Fibroblast of skin of scalp (primary cell): ENCODE results near the gene SPHK2.

Experiments
- DNase-seq: peaks from one replicate; pipeline ENCODE4 v3.0.0-alpha.2; 2013

SPHK2 gene

DNA sequence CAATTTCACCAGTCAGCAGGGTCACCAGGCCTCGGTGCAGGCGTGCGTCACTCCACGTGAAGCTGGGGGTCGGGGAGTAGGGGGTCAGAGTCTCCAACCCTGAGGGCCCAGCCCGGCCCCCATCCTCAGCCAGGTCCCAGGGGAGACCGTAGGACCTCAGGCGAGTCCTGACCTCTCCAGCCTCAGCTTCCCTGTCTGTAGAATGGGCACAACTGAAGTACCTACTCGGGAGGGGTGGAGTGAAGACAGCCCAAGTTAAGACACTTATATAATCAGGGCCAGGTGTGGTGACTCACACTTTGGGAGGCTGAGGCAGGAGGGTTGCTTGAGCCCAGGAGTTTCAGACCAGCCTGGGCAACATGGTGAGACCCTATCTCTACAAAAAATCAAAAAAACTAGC is 15.5 kb upstream of the SPHK2 start:
- no peak for DNase-seq

- DNase-seq: no peak
Measured at GRCh38 chr19:48606463-48607358, 12.6 kb upstream of the SPHK2 start, which contains the start of gene SPACA4. Gene SPACA4 (plus strand): TSS chr19:48606742. CDS start chr19:48606979, 237 bp downstream.

- no peak for DNase-seq
Measured at GRCh38 chr19:48607359-48607755, 11.9 kb upstream of the SPHK2 start.

- DNase-seq: peak; percentile 62
Measured at GRCh38 chr19:48608798-48609263, 10.5 kb upstream of the SPHK2 start.

GRCh38 chr19:48609571-48610108 is 9.7 kb upstream of the SPHK2 start:
- DNase-seq: no peak

- no peak for DNase-seq
Measured at GRCh38 chr19:48611872-48612271, 7.4 kb upstream of the SPHK2 start.

GRCh38 chr19:48613024-48613851 is 6.1 kb upstream of the SPHK2 start:
- no peak for DNase-seq

GRCh38 chr19:48613852-48614435 is 5.4 kb upstream of the SPHK2 start:
- DNase-seq: no peak

DNA sequence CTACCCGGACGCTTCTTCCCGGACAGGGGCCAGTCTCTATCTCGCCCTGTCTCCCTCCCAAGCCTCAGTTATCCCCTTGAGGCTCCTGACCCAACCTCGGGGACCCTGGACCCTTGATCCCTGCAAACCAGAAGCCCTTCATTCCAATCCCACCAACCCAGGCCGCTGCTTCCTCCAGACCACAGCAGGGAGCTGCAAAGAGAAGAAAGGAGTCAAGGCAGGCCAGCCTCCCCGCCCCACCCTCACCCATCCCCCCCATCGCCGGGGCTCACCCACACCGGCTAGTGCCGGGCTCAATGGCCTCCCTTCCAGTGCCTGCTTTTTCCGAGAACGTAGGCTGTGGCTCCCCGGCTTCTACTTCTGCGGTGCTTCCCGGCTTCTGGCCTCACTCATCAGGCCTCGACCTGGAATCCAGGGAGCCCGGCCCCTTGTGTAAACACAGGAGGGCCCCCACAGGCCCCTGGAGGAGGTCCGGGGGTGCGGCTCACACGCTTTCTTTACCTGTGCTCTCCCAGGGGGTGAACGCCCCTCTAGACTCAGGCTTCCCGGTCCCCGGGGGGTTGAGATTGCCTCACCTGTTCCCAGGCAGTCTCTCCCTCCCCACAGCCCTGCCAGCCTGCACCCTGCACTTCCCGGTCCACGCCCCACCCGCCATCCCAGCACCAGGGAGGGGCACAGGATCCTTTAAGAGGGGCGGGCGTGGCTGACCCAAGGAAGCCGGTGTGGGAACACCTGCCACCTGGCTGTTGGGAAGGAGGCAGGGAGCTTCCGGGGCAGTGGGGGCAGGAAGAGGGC is 4.7 kb upstream of the SPHK2 start, which contains the start of gene FAM83E:
FAM83E (minus strand) TSS at position 641 of the 795 bp plus-strand sequence. CDS start 1,704 bp downstream, outside the sequence.
- DNase-seq: no peak

GRCh38 chr19:48615231-48616040 is 3.9 kb upstream of the SPHK2 start:
- DNase-seq: no peak

- no peak for DNase-seq
Measured at GRCh38 chr19:48616041-48616436, 3.3 kb upstream of the SPHK2 start.

- no peak for DNase-seq
Measured at GRCh38 chr19:48616491-48617056, 2.7 kb upstream of the SPHK2 start.

- DNase-seq: no peak
Measured at GRCh38 chr19:48617146-48617937, 2.0 kb upstream of the SPHK2 start.

DNA sequence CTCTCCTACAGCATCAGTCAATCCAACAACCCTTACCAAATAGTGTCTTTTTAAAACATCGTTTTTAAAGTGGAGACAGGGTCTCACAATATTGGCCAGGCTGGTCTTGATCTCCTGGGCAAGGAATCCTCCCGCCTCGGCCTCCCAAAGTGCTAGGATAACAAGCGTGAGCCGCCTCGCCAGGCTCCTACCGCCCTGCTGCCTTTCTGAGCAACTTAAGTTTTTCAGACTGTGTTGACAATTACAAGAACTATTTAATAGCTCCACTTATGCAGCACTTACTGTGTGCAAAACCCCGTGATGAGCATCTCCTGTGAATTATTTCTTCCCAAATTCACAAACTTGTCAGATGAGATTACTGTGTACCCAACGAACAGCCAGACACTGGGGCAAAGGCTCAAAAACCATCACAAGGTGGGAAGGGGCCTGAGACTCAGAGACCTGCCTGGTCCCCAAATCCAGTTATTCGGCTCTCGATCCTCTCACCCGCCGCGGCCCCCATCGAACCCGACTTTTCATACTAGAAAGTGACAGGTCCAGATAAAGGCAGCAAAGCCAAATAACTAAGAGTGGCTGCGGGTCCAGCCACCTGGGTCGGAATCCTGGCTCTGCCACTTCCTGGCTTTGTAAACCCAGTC is 909 bp upstream of the SPHK2 start:
- no peak for DNase-seq

DNA sequence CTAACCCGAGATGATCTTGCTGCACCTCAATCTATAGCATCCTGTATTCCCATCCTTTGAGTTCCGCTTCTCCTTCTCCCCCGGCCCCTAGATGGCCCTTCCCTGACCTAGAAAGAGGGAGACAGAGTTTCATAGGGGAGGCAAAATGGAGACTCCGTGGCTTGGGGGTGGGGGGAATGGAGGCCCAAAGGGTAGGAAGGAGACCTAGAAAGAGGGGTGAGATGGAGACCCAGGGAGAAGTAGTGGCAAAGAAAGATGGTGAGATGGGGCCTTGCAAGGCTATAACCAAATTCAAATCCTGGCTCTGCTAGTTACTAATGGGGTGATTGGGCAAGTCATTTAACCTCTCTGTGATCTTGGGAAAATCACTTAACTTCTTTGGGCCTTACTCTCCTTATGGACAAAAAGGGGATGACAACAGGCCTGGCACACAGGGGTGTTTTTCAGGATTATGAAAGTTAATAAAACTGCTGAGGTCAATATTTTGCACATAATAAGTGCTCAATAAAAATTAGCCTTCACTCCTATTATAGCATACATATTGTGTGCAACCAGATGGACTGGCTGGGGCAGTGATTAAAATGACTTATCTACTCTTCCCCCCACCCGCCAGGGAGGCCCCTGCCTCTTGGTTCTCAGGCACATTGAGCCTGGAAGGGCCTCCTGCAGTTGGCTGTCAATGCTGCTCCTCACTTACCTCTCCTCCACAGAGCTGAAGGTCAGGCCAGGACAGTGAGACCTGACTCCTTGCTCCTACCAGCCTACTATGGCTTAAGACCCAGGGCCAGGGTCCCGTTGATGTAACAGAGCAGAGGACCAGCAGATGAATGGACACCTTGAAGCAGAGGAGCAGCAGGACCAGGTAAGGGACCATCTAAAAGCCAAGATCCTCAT is 633 bp downstream of the SPHK2 start:
- no peak for DNase-seq

GRCh38 chr19:48623556-48624066 is 4.3 kb downstream of the SPHK2 start:
- DNase-seq: no peak

DNA sequence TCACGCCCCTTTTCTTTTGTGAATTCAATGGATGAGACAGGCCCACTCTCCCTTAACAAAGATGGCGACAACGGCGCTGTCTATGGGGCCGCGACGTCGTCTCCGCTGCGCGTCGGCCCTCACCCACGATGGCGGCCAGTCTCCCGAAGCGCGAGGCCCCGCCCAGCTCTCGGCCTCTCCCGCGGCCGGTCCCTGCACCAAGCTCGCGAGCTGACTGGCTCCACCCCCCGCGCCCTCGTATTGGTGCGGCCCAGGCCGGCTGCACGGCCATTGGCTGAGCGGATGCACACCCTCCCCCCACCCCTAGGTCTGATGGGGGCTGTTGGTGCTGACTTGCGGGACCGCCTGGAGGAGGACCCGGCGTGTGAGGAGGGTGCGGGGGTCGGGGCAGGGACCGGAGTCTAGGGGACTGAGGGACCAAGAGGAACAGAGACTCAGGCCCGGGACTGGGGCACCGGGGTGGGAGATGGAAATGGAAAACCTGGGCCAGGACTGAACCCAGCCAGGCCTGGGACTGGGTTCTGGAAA is 4.8 kb downstream of the SPHK2 start:
- DNase-seq: peak; percentile 98
